Naive thymus-derived CD8-positive, alpha-beta T cell (primary cell): ENCODE results near the gene NEK9. TPM values are rescaled to one million over a fixed set of nuclear protein-coding genes. Genes with fewer than 3 reads are reported as not detected.

Experiments
- ATAC-seq, 2 donors: fragments of 150-1000 bp; cut with Tn5 transposase in 1 of 2; sonication (Bioruptor Pico), chemical (Tn5 transposase) in 1 of 2; 1 replicate in 1 of 2; 2 replicates in 1 of 2; pipeline ENCODE4 v1.10.0; 2021; ENCODE audit warnings: mild to moderate bottlenecking in 2 of 2, moderate library complexity in 2 of 2
- POLR2A ChIA-PET: fragments of 350-600 bp; sonication (Branson Sonifier 250); formaldehyde crosslinking; loops from one replicate; lab custom pipeline; 2021; ENCODE audit warnings: antibody characterized with exemption; lab: Charles Lee
- DNase-seq, 10 donors: peaks; one replicate each; pipeline versions ENCODE4 v3.0.0 to v3.0.0-alpha.2; 2020 to 2022
- H3K27ac Mint-ChIP-seq, 10 donors: one replicate each; pipeline ENCODE4 v1.8.0; 2020 to 2022; ENCODE audit warnings: mild to moderate bottlenecking in 10 of 10, mixed read lengths in 10 of 10, moderate library complexity in 4 of 10, inconsistent platforms in 1 of 10
- H3K27me3 Mint-ChIP-seq, 5 donors: one replicate each; pipeline ENCODE4 v1.8.0; 2021 to 2022; ENCODE audit warnings: mixed read lengths in 5 of 5
- H3K36me3 Mint-ChIP-seq, 3 donors: one replicate each; pipeline ENCODE4 v1.8.0; 2020 to 2022; ENCODE audit warnings: mixed read lengths in 3 of 3, mild to moderate bottlenecking in 2 of 3, inconsistent platforms in 1 of 3
- H3K4me1 Mint-ChIP-seq, 4 donors: one replicate each; pipeline ENCODE4 v1.8.0; 2021 to 2022; ENCODE audit warnings: mixed read lengths in 4 of 4
- H3K4me3 Mint-ChIP-seq, 10 donors: one replicate each; pipeline ENCODE4 v1.8.0; 2020 to 2022; ENCODE audit warnings: mild to moderate bottlenecking in 10 of 10, mixed read lengths in 10 of 10, moderate library complexity in 6 of 10, inconsistent platforms in 1 of 10
- H3K9me3 Mint-ChIP-seq, 9 donors: one replicate each; pipeline ENCODE4 v1.8.0; 2020 to 2022; ENCODE audit warnings: mixed read lengths in 9 of 9, mild to moderate bottlenecking in 3 of 9, inconsistent platforms in 1 of 9, moderate library complexity in 1 of 9
- polyA plus RNA-seq, 3 donors: library from polyadenylated mRNA; unstranded; fragments of 300-500 nt; fragmentation: Illumina TruSeq; gene quantifications; one replicate each; pipeline ENCODE4 v1.2.3, GENCODE V29; 2021
- total RNA-seq, 8 experiments: library from RNA in 2 of 8; stranded (reverse) in 2 of 8; gene quantifications; one replicate each; pipeline ENCODE4 v1.2.3 and lab custom pipeline; 2021 to 2026

Gene NEK9
- total and polyA plus RNA-seq, 5 experiments from 2014 or later: 18.5 to 137 (median 19.8) TPM

GRCh38 chr14:75044752-75045151 is 82.1 kb downstream of the NEK9 start:
- Mint-ChIP-seq H3K36me3 (peaks cover 0 to 26% (median 14%) of the 10 kb centered on the region in 3 donors), H3K4me1 (peaks cover 10 to 51% (median 38%) of the 10 kb centered on the region in 4 donors), H3K27ac (no peak overlapping the region), H3K27me3 (no peaks in the 10 kb centered on the region), H3K4me3 (peak overlapping the region in 1 of 10 donors; percentile 8), H3K9me3 (peaks cover 0 to 2% (median 0%) of the 10 kb centered on the region in 9 donors)
- POLR2A ChIA-PET: no interaction called here
- DNase-seq (no peak), ATAC-seq (no peak)

- DNase-seq (no peak), ATAC-seq (no peak)
- Mint-ChIP-seq H3K9me3 (peaks cover 0 to 2% (median 0%) of the 10 kb centered on the region in 9 donors), H3K27ac (peak overlapping the region in 1 of 10 donors; percentile 2), H3K4me3 (no peak overlapping the region), H3K4me1 (peaks cover 10 to 47% (median 34%) of the 10 kb centered on the region in 4 donors), H3K36me3 (peaks cover 0 to 24% (median 11%) of the 10 kb centered on the region in 3 donors), H3K27me3 (no peaks in the 10 kb centered on the region)
- POLR2A ChIA-PET: no interaction called here
Measured at GRCh38 chr14:75044322-75044721, 82.5 kb downstream of the NEK9 start.

- POLR2A ChIA-PET: interaction anchor here (0.9 kb wide), 1 partner anchor 85 kb away, joined by 3 read pairs; the partner anchor contains the start of gene NEK9
Measured at GRCh38 chr14:75042035-75042434, 84.8 kb downstream of the NEK9 start.

GRCh38 chr14:75041613-75042012 is 85.2 kb downstream of the NEK9 start:
- Mint-ChIP-seq H3K4me3 (no peak overlapping the region), H3K27me3 (no peaks in the 10 kb centered on the region), H3K9me3 (no peaks in the 10 kb centered on the region), H3K4me1 (peaks cover 6 to 29% (median 27%) of the 10 kb centered on the region in 4 donors), H3K27ac (no peak overlapping the region), H3K36me3 (peaks cover 0 to 40% (median 10%) of the 10 kb centered on the region in 3 donors)
- DNase-seq (no peak), ATAC-seq (no peak)
- POLR2A ChIA-PET: interaction anchor here (0.9 kb wide), 1 partner anchor 85 kb away, joined by 3 read pairs; the partner anchor contains the start of gene NEK9

More at GRCh38 chr14:75042035-75042434, 84.8 kb downstream of the NEK9 start:
- DNase-seq (no peak), ATAC-seq (no peak)
- Mint-ChIP-seq H3K27ac (no peak overlapping the region), H3K36me3 (peaks cover 0 to 35% (median 10%) of the 10 kb centered on the region in 3 donors), H3K27me3 (no peaks in the 10 kb centered on the region), H3K4me3 (no peak overlapping the region), H3K4me1 (peaks cover 8 to 33% (median 28%) of the 10 kb centered on the region in 4 donors), H3K9me3 (no peaks in the 10 kb centered on the region)

GRCh38 chr14:75040959-75041358 is 85.9 kb downstream of the NEK9 start:
- Mint-ChIP-seq H3K27ac (no peak overlapping the region), H3K36me3 (peaks cover 0 to 45% (median 5%) of the 10 kb centered on the region in 3 donors), H3K4me1 (peaks cover 4 to 23% (median 21%) of the 10 kb centered on the region in 4 donors), H3K4me3 (no peak overlapping the region), H3K9me3 (no peaks in the 10 kb centered on the region), H3K27me3 (no peaks in the 10 kb centered on the region)
- POLR2A ChIA-PET: no interaction called here
- DNase-seq (no peak), ATAC-seq (no peak)

GRCh38 chr14:75040507-75040906 is 86.3 kb downstream of the NEK9 start:
- H3K4me3 Mint-ChIP-seq: no peak overlapping the region
- H3K9me3 Mint-ChIP-seq: no peaks in the 10 kb centered on the region
- no peaks in the 10 kb centered on the region for H3K27me3 Mint-ChIP-seq
- no peak for ATAC-seq
- peaks cover 0 to 50% (median 5%) of the 10 kb centered on the region in 3 donors for H3K36me3 Mint-ChIP-seq
- H3K27ac Mint-ChIP-seq: no peak overlapping the region
- H3K4me1 Mint-ChIP-seq: peaks cover 4 to 19% (median 17%) of the 10 kb centered on the region in 4 donors
- DNase-seq: no peak
- POLR2A ChIA-PET: no interaction called here

- Mint-ChIP-seq H3K4me1 (peaks cover 0 to 5% (median 2%) of the 10 kb centered on the region in 4 donors), H3K4me3 (no peak overlapping the region), H3K27me3 (no peaks in the 10 kb centered on the region), H3K27ac (peak overlapping the region in 1 of 10 donors; percentile 21), H3K9me3 (no peaks in the 10 kb centered on the region), H3K36me3 (peaks cover 9 to 80% (median 12%) of the 10 kb centered on the region in 3 donors)
- no peak for DNase-seq
- POLR2A ChIA-PET: no interaction called here
- no peak for ATAC-seq
Measured at GRCh38 chr14:75032939-75033338, 93.9 kb downstream of the NEK9 start.

GRCh38 chr14:75030147-75030546 is 96.7 kb downstream of the NEK9 start:
- no peaks in the 10 kb centered on the region for H3K27me3 Mint-ChIP-seq
- no peak for DNase-seq
- no peak overlapping the region for H3K4me3 Mint-ChIP-seq
- no peaks in the 10 kb centered on the region for H3K9me3 Mint-ChIP-seq
- POLR2A ChIA-PET: no interaction called here
- no peak for ATAC-seq
- H3K27ac Mint-ChIP-seq: no peak overlapping the region
- peaks cover 9 to 62% (median 10%) of the 10 kb centered on the region in 3 donors for H3K36me3 Mint-ChIP-seq
- peaks cover 0 to 3% (median 0%) of the 10 kb centered on the region in 4 donors for H3K4me1 Mint-ChIP-seq

Other genes with a start within 250 kb of the NEK9 start
- gene DLST, start 245.1 kb downstream of the NEK9 start, total RNA-seq: 100 to 1,000 TPM; 118 to 120 TPM
- gene DLST, start 245.1 kb downstream of the NEK9 start, polyA plus RNA-seq: 1 to 10 TPM; 8.8 to 9.3 (median 8.9) TPM
- gene RPS6KL1, start 203.8 kb downstream of the NEK9 start, total RNA-seq: 1 to 10 TPM; 3.8 to 6.4 TPM
- 1 to 10 TPM in 2 of 3 donors, under 1 TPM in 1; 0.50 to 3.6 (median 1.7) TPM for gene RPS6KL1, start 203.8 kb downstream of the NEK9 start, polyA plus RNA-seq
- not detected for gene PGF, start 171.5 kb downstream of the NEK9 start, total RNA-seq
- gene PGF, start 171.5 kb downstream of the NEK9 start, polyA plus RNA-seq: under 1 TPM in 1 of 3 donors, not detected in 2; 0.13 TPM
- gene EIF2B2, start 124.1 kb downstream of the NEK9 start, total RNA-seq: 10 to 100 TPM; 28.7 to 36.7 TPM
- 10 to 100 TPM; 14.1 to 26.7 (median 17.5) TPM for gene EIF2B2, start 124.1 kb downstream of the NEK9 start, polyA plus RNA-seq
- 10 to 100 TPM; 26.9 to 31.2 TPM for gene MLH3, start 75.6 kb downstream of the NEK9 start, total RNA-seq
- 10 to 100 TPM in 2 of 3 donors, 1 to 10 TPM in 1; 9.3 to 11.9 (median 10.8) TPM for gene MLH3, start 75.6 kb downstream of the NEK9 start, polyA plus RNA-seq
- gene ACYP1, start 63.0 kb downstream of the NEK9 start, total RNA-seq: 10 to 100 TPM; 24.5 to 25.1 TPM
- 10 to 100 TPM; 12.8 to 17.7 (median 13.2) TPM for gene ACYP1, start 63.0 kb downstream of the NEK9 start, polyA plus RNA-seq
- gene ZC2HC1C, start 57.4 kb downstream of the NEK9 start, total RNA-seq: under 1 TPM in 1 of 2 experiments, not detected in 1; 0.70 TPM
- 1 to 10 TPM in 1 of 3 donors, under 1 TPM in 1, not detected in 1; 0.69 to 1.2 TPM for gene ZC2HC1C, start 57.4 kb downstream of the NEK9 start, polyA plus RNA-seq
- gene TMED10, start 49.6 kb upstream of the NEK9 start, total RNA-seq: 100 to 1,000 TPM; 130 to 132 TPM
- gene TMED10, start 49.6 kb upstream of the NEK9 start, polyA plus RNA-seq: 100 to 1,000 TPM; 219 to 318 (median 272) TPM
- gene FOS, start 151.8 kb upstream of the NEK9 start, total RNA-seq: 1 to 10 TPM; 9.4 to 9.6 TPM
- gene FOS, start 151.8 kb upstream of the NEK9 start, polyA plus RNA-seq: 100 to 1,000 TPM in 2 of 3 donors, 10 to 100 TPM in 1; 80.3 to 510 (median 252) TPM